Activated CD8-positive, alpha-beta T cell treated with anti-CD3 and anti-CD28 coated beads, Interleukin-2, amount 10 ng/mL, durations not matched to agents 7 days and 5 days (primary cell): ENCODE data around the gene GRAMD1B. TPM values are rescaled to one million over a fixed set of nuclear protein-coding genes. Genes with fewer than 3 reads are reported as not detected.

ENCODE experiments used
- ATAC-seq: fragments of 150-1000 bp; cut with Tn5 transposase; one replicate; pipeline ENCODE4 v1.10.0; 2021; ENCODE audit warnings: moderate library complexity
- CTCF ChIA-PET: fragments of 350-600 bp; sonication (Branson Sonifier 250); formaldehyde crosslinking; loops from one replicate; lab custom pipeline; 2021; ENCODE audit warnings: antibody characterized with exemption; lab: Charles Lee
- POLR2A ChIA-PET: fragments of 350-600 bp; sonication (Branson Sonifier 250); formaldehyde crosslinking; loops from one replicate; lab custom pipeline; 2021; ENCODE audit warnings: antibody characterized with exemption; lab: Charles Lee
- DNase-seq: peaks from one replicate; pipeline ENCODE4 v3.0.0-alpha.2; 2020
- H3K27ac Mint-ChIP-seq: one replicate; pipeline ENCODE4 v1.8.0; 2021; ENCODE audit warnings: mild to moderate bottlenecking, mixed read lengths
- H3K27me3 Mint-ChIP-seq: one replicate; pipeline ENCODE4 v1.8.0; 2021; ENCODE audit warnings: low read depth, mixed read lengths
- H3K36me3 Mint-ChIP-seq: one replicate; pipeline ENCODE4 v1.8.0; 2021; ENCODE audit warnings: low read depth, mixed read lengths
- H3K4me1 Mint-ChIP-seq: one replicate; pipeline ENCODE4 v1.8.0; 2021; ENCODE audit warnings: low read depth, mixed read lengths
- H3K4me3 Mint-ChIP-seq: one replicate; pipeline ENCODE4 v1.8.0; 2021; ENCODE audit warnings: mild to moderate bottlenecking, mixed read lengths
- H3K9me3 Mint-ChIP-seq: one replicate; pipeline ENCODE4 v1.8.0; 2022; ENCODE audit warnings: mixed read lengths; ENCODE audit not compliant: insufficient read depth
- total RNA-seq, 2 experiments: library from RNA; stranded (reverse); gene quantifications; one replicate each; pipeline ENCODE4 v1.2.3, GENCODE V29; 2021

The GRAMD1B gene
- total RNA-seq, 2 experiments from 2014 or later: 22.8 to 26.0 TPM

DNA sequence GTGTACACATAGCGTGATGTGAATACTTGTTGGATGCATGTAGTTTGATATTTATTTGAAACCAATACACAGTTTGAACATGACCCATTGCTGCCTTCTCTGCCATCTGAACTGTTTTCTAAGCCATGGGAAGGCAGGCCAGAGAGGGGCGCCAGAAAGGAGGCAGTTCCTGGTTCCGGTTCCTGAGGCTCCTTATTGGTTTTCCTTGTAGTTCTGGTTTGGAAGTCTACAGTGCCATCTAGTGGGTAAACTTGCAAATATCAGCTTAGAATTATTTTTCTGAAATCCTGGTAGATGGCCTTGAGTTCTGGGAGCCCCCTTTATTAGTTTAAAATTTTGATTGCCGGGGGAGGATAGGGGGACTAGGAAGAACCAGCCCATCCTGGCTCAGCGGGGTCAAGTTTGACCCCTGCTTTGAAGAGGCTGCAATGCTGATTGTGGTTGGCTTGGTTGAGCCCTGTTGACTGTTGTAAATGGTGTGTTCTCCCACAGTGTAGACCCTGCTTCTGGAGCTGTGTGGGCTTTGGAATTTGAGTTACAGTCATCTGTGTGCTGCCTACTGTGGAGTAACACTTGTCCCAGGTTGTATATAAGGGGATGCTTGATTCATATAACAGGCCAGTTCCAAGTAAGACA, 48.4 kb downstream of the GRAMD1B start:
- H3K36me3 Mint-ChIP-seq: peaks cover 18% of the 10 kb centered on the region
- peak overlapping the region; percentile 15 for H3K4me3 Mint-ChIP-seq
- peaks cover 49% of the 10 kb centered on the region for H3K4me1 Mint-ChIP-seq
- peak overlapping the region; percentile 18 for H3K27ac Mint-ChIP-seq
- ChIA-PET POLR2A (interaction anchor here (0.6 to 2.6 kb wide), 2 partner anchors 71 to 178 kb away, joined by 3 to 9 read pairs; no protein-coding TSS in a partner anchor), CTCF (interaction anchor here (0.6 to 11.4 kb wide), 44 partner anchors 9 to 625 kb away, joined by 3 to 374 read pairs (median 5); no protein-coding TSS in a partner anchor)
- ATAC-seq (peak; percentile 47), DNase-seq (peak; percentile 39)
- H3K27me3 Mint-ChIP-seq: no peaks in the 10 kb centered on the region
- no peaks in the 10 kb centered on the region for H3K9me3 Mint-ChIP-seq

DNA sequence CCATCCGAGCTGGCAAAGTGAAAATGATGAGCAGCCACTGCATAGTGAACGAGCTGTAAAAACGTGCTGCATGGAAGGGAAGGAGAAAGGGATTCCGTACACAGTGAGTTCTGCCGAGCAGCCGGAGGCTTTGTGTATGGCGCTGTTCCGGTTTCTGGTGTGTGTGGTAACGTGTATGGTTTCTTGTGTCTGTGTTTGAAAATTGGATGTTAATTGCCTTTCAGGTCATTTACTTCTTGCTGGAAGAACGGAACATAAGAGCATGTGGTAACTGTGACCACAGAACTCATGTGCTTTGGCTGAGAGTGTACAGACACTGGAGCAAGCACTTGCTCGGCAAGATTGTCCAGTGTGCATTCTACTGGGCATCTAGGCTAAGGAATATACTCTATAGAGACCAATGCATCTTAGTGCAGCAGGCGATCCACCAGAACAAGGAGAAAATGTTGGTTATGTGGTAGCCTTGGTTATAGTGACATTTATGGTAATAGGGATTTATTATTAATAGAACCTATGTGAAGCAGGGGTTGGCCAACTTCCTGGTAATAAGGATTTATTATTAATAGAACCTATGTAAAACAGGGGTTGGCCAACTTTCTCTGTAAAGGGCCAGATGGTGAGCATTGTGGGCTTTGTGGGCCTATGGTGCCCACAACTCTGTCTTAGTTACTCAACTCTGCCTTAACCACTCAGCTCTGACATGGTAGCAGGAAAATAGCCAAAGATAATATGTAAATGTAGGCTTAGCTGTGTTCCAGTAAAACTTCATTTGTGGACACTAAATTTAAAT, 49.2 kb downstream of the GRAMD1B start:
- no peaks in the 10 kb centered on the region for H3K9me3 Mint-ChIP-seq
- DNase-seq: peak; percentile 35
- no peaks in the 10 kb centered on the region for H3K27me3 Mint-ChIP-seq
- H3K27ac Mint-ChIP-seq: peak overlapping the region; percentile 18
- POLR2A ChIA-PET: interaction anchor here (0.6 to 2.6 kb wide), 2 partner anchors 71 to 178 kb away, joined by 3 to 9 read pairs; no protein-coding TSS in a partner anchor
- CTCF ChIA-PET: interaction anchor here (0.6 to 11.4 kb wide), 49 partner anchors 9 to 626 kb away, joined by 3 to 374 read pairs (median 5); no protein-coding TSS in a partner anchor
- H3K4me1 Mint-ChIP-seq: peaks cover 56% of the 10 kb centered on the region
- peak overlapping the region; percentile 15 for H3K4me3 Mint-ChIP-seq
- peak; percentile 54 for ATAC-seq
- H3K36me3 Mint-ChIP-seq: peaks cover 24% of the 10 kb centered on the region

DNA sequence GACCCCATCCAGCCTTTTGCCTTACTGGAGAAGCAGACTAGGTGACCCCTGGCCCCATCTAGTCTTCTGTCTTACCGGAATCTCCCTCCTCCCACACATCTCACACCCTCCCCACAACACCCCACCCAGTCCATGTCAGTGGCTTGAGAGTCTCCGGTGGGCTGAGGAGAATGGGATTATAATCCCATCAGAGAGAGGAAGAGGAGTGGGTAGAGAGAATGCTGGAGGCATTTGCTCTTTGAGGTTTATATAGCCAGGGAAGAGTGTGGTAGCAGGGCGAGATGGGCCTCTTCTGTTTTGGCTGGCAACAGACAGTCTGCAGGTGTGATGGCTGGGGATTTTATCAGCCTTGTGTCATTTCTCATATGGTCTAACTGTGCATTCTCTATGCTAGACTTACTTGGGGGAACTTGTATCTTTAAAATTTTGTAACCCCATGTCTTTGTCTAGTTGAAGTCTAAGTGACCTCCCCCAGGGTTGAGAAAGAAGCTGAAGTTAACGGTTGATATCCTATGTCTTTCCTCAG, 50.3 kb downstream of the GRAMD1B start:
- Mint-ChIP-seq H3K4me1 (peaks cover 63% of the 10 kb centered on the region), H3K4me3 (no peak overlapping the region), H3K9me3 (no peaks in the 10 kb centered on the region), H3K27me3 (no peaks in the 10 kb centered on the region), H3K27ac (peak overlapping the region; percentile 19), H3K36me3 (peaks cover 29% of the 10 kb centered on the region)
- POLR2A ChIA-PET: interaction anchor here (2.6 kb wide), 1 partner anchor 73 kb away, joined by 9 read pairs; no protein-coding TSS in a partner anchor
- CTCF ChIA-PET: interaction anchor here (0.7 to 11.4 kb wide), 17 partner anchors 10 to 458 kb away, joined by 3 to 374 read pairs (median 8); no protein-coding TSS in a partner anchor
- DNase-seq (no peak), ATAC-seq (no peak)

DNA sequence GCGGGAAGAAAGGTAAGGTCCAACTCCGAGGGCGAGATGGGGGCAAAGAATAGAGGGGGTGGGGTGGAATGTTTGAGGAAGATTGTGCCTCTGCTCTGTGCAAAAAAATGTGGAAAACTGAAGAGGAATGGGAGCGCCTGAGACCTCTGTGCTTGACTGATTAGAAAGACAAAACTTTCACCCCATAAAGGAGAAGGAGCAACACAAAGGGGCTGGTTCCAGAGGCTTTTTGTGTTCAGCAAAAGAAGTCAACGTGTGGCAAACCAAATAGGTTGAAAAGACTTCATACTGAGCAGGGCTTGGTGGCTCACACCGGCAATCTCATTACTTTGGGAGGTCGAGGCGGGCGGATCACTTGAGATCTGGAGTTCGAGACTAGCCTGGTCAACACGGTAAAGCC, 50.8 kb downstream of the GRAMD1B start:
- ChIA-PET CTCF (interaction anchor here (1.2 to 11.4 kb wide), 5 partner anchors 14 to 96 kb away, joined by 3 to 374 read pairs (median 8); no protein-coding TSS in a partner anchor), POLR2A (no interaction called here)
- H3K27ac Mint-ChIP-seq: peak overlapping the region; percentile 15
- peaks cover 29% of the 10 kb centered on the region for H3K36me3 Mint-ChIP-seq
- no peak for DNase-seq
- no peaks in the 10 kb centered on the region for H3K27me3 Mint-ChIP-seq
- H3K4me3 Mint-ChIP-seq: no peak overlapping the region
- ATAC-seq: no peak
- H3K9me3 Mint-ChIP-seq: no peaks in the 10 kb centered on the region
- H3K4me1 Mint-ChIP-seq: peaks cover 61% of the 10 kb centered on the region

DNA sequence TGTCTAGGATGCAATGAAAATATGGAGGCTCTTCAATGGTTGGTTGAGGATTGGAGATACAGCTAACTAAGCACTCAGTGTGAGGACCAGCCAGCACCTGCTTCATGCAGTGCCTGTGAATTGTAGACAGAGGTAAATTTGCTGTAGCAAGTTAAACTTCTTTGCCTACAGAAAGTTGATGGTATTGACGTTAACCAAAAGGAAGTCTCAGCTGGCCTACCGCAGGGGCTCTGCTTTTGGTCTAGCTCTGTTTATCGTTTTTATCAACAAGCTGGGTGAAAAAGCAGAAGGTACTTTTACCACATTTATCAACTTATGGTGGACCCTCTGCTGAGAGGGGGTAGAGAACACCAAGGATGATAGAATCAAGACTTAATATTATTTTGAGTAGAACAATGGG, 51.6 kb downstream of the GRAMD1B start:
- H3K4me3 Mint-ChIP-seq: no peak overlapping the region
- no peaks in the 10 kb centered on the region for H3K9me3 Mint-ChIP-seq
- no peaks in the 10 kb centered on the region for H3K27me3 Mint-ChIP-seq
- CTCF ChIA-PET: interaction anchor here (0.9 to 11.4 kb wide), 4 partner anchors 9 to 95 kb away, joined by 3 to 374 read pairs (median 8); no protein-coding TSS in a partner anchor
- ATAC-seq: no peak
- H3K27ac Mint-ChIP-seq: peak overlapping the region; percentile 15
- peaks cover 31% of the 10 kb centered on the region for H3K36me3 Mint-ChIP-seq
- peak; percentile 37 for DNase-seq
- POLR2A ChIA-PET: no interaction called here
- H3K4me1 Mint-ChIP-seq: peaks cover 61% of the 10 kb centered on the region

DNA sequence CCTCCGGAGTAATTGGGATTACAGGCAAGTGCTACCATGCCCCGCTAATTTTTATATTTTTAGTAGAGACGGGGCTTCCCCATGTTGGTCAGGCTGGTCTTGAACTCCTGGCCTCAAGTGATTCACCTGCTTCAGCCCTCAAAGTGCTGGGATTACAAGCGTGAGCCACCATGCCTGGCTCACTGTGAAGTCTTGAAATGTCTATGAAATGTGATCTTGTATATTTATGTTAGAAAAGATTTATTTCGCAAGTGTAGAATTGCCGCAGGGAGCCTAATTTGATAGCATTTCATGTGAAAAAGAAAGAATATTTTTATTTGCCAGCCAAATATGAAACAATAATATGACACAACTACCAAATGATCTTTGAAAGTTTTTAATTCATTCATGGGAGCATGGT, 52.1 kb downstream of the GRAMD1B start:
- no peak for DNase-seq
- peaks cover 61% of the 10 kb centered on the region for H3K4me1 Mint-ChIP-seq
- CTCF ChIA-PET: interaction anchor here (0.9 to 11.4 kb wide), 5 partner anchors 8 to 181 kb away, joined by 3 to 374 read pairs (median 8); no protein-coding TSS in a partner anchor
- no peak overlapping the region for H3K27ac Mint-ChIP-seq
- H3K27me3 Mint-ChIP-seq: no peaks in the 10 kb centered on the region
- no peaks in the 10 kb centered on the region for H3K9me3 Mint-ChIP-seq
- ATAC-seq: no peak
- no peak overlapping the region for H3K4me3 Mint-ChIP-seq
- POLR2A ChIA-PET: no interaction called here
- H3K36me3 Mint-ChIP-seq: peaks cover 31% of the 10 kb centered on the region

DNA sequence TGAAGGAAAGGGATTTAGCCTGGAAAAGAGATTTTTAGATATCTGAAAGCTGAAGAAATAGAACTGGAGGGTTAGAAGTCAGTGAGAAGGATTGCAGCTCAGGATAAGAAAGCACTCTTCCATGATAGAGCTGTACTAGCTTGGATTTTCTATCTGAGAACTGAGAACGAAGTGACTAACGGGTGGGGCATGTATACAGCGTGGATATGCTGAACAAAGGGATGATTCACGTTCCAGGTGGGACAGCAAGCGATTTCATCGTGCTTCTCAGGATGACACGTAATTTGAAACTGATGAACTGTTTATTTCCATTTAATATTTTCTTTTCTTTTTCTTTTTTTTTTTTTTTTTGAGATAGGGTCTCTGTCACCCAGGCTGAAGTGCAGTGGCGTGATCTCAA, 53.0 kb downstream of the GRAMD1B start:
- ChIA-PET CTCF (interaction anchor here (0.6 to 1.3 kb wide), 3 partner anchors 75 to 182 kb away, joined by 3 to 8 read pairs (median 4); no protein-coding TSS in a partner anchor), POLR2A (no interaction called here)
- Mint-ChIP-seq H3K27me3 (no peaks in the 10 kb centered on the region), H3K27ac (no peak overlapping the region), H3K4me1 (peaks cover 59% of the 10 kb centered on the region), H3K9me3 (no peaks in the 10 kb centered on the region), H3K4me3 (no peak overlapping the region), H3K36me3 (peaks cover 31% of the 10 kb centered on the region)
- ATAC-seq: no peak
- DNase-seq: no peak

DNA sequence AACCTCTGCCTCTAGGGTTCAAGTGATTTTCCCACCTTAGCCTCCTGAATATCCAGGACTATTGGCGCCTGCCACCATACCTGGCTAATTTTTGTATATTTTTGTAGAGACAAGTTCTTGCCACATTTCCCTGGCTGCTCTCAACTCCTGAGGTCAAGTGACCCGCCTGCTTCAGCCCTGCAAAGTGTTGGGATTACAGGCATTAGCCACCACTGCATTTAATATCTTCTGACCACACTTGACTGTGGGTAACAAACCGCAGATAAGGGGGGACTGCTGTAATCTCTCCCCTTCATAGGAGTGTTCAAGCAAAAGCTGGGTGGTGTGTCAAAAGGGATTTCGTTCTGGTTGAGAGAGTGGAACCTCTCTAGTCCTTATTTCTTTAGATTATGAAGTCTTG, 53.4 kb downstream of the GRAMD1B start:
- POLR2A ChIA-PET: no interaction called here

DNA sequence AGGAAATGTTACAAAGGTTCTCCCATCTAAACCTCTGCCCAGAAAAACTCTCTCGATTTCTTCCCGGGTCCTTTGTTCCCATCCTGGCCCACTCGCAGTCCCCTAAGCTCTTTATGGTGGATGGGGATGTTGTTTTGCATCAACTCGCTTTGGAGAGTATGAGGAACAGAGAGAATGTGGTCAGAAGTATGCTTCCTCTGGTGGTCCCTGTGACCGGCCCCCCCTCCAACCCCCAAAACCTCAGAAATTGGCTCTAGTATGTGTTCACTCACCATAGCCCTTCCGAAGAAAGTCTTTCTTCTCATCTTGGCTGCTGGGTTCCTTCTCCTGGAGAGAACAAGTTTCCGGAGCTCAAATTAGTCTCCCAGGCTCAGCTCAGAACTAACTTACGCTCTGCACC, 54.4 kb downstream of the GRAMD1B start:
- POLR2A ChIA-PET: no interaction called here
- H3K27me3 Mint-ChIP-seq: no peaks in the 10 kb centered on the region
- DNase-seq (no peak), ATAC-seq (no peak)
- no peaks in the 10 kb centered on the region for H3K9me3 Mint-ChIP-seq
- CTCF ChIA-PET: interaction anchor here (1.4 to 3.9 kb wide), 3 partner anchors 27 to 92 kb away, joined by 5 to 30 read pairs (median 6); no protein-coding TSS in a partner anchor
- H3K4me3 Mint-ChIP-seq: no peak overlapping the region
- peaks cover 45% of the 10 kb centered on the region for H3K4me1 Mint-ChIP-seq
- peaks cover 31% of the 10 kb centered on the region for H3K36me3 Mint-ChIP-seq
- no peak overlapping the region for H3K27ac Mint-ChIP-seq

More for the DNA sequence above, 53.4 kb downstream of the GRAMD1B start:
- Mint-ChIP-seq H3K36me3 (peaks cover 31% of the 10 kb centered on the region), H3K27me3 (no peaks in the 10 kb centered on the region), H3K4me3 (no peak overlapping the region), H3K9me3 (no peaks in the 10 kb centered on the region), H3K4me1 (peaks cover 55% of the 10 kb centered on the region), H3K27ac (no peak overlapping the region)
- DNase-seq: no peak
- ATAC-seq: no peak
- CTCF ChIA-PET: interaction anchor here (0.6 to 1.5 kb wide), 4 partner anchors 76 to 183 kb away, joined by 3 to 8 read pairs (median 5); no protein-coding TSS in a partner anchor

DNA sequence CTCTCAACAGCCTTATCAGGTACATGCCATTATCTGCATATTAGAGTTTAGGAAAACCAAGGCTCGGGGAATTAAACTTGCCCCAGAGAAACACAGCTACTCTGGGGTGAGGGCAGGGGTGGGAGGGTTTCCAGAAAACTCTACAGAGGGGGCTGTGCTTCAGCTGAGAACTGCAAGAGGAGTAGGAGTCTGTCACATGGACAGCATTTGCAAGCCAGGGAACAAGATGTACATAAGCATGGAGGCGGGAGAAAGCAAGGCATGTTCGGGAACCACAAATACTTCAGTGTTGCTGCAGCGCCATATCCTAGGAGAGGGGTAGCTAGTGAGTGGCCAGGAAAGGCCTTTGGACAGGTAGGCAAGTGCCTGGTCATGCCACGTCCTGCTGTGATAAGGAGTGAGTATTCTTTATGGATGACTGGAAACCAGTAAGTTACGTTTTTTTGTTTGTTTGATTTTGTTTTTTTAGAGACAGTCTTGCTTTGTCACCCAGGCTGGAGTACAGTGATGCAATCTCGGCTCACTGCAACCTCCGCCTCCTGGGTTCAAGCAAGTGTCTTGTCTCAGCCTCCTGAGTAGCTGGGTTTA, 57.2 kb downstream of the GRAMD1B start:
- Mint-ChIP-seq H3K27ac (no peak overlapping the region), H3K4me1 (peaks cover 22% of the 10 kb centered on the region), H3K36me3 (peaks cover 19% of the 10 kb centered on the region), H3K9me3 (no peaks in the 10 kb centered on the region), H3K27me3 (no peaks in the 10 kb centered on the region), H3K4me3 (no peak overlapping the region)
- no peak for DNase-seq
- ATAC-seq: no peak
- POLR2A ChIA-PET: no interaction called here
- CTCF ChIA-PET: interaction anchor here (1.3 to 3.9 kb wide), 3 partner anchors 24 to 226 kb away, joined by 4 to 30 read pairs (median 7); no protein-coding TSS in a partner anchor

DNA sequence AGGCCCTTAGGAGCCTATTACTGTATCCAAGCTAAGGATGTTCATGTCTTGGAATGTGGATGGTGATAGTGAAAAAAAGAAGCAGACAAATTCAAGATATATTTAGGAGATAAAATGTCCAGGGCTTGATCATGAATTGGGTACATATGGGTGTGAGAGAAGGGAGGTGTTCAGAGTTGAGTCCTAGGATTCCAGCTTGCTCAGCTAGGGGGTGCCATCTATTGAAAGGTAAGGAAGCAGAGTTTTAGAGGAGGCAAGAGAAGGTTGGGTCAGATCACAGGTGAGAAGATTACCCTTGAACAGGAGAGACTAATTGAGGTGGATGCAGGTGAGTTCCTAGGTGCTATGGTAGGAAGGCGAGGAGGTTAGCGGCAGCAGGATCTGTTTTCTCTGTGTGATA, 60.5 kb downstream of the GRAMD1B start:
- ATAC-seq (peak; percentile 20), DNase-seq (no peak)
- no peaks in the 10 kb centered on the region for H3K9me3 Mint-ChIP-seq
- no peaks in the 10 kb centered on the region for H3K27me3 Mint-ChIP-seq
- H3K4me1 Mint-ChIP-seq: peaks cover 15% of the 10 kb centered on the region
- POLR2A ChIA-PET: interaction anchor here (1.2 kb wide), 1 partner anchor 84 kb away, joined by 3 read pairs; no protein-coding TSS in a partner anchor
- peaks cover 2% of the 10 kb centered on the region for H3K36me3 Mint-ChIP-seq
- H3K27ac Mint-ChIP-seq: no peak overlapping the region
- CTCF ChIA-PET: interaction anchor here (0.6 to 2.1 kb wide), 4 partner anchors 9 to 136 kb away, joined by 3 to 8 read pairs (median 3); no protein-coding TSS in a partner anchor
- no peak overlapping the region for H3K4me3 Mint-ChIP-seq
